MM.1S (cell line): ENCODE data around the gene VPS9D1.

ENCODE experiments used
- CTCF ChIP-seq: fragments of 300-600 bp; sonication (generic); IDR thresholded peaks from 2 replicates; pipeline ENCODE4 v1.5.1; 2016; ENCODE audit warnings: antibody characterized with exemption, low read length, mixed read lengths
- EZH2phosphoT487 ChIP-seq: fragments of 300-600 bp; sonication (generic); IDR thresholded peaks from 2 replicates; pipeline ENCODE4 v1.6.1; 2018; ENCODE audit warnings: antibody characterized with exemption, low read length

DNA sequence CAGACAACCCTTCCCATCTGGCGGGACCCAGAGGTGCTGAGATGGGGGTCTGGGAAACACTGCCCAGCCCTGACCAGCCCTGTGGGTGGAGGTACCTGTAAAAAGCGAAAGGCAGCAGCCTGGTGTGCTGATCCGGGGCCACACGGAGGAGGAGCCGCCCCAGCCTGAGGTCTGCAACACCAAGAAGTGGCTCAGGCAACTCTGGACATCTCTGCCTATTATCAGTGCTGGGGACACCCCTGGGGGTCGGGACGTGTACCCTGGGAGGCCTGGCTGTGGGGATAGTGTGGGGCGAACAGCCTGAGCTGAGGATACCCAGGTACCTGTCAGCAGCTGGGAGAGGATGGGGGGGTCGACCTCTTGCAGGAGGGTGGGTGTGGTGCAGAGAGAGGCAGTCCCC, 18.7 kb upstream of the VPS9D1 start:
- TF ChIP-seq CTCF = no peak
- TF ChIP-seq EZH2phosphoT487 = no peak
